Embryonic facial prominence (tissue), 1 donor: ENCODE results near the gene RUVBL2.
"Not testable (repeated sequence)": the region's sequence is repeated elsewhere in the genome, so short reads cannot be mapped to it uniquely, and the experiment has no call there.

ENCODE experiments used
- DNase-seq: peaks from one replicate; pipeline ENCODE4 v3.0.0-alpha.2; 2016; ENCODE audit errors: extremely low spot score

The RUVBL2 gene

DNA sequence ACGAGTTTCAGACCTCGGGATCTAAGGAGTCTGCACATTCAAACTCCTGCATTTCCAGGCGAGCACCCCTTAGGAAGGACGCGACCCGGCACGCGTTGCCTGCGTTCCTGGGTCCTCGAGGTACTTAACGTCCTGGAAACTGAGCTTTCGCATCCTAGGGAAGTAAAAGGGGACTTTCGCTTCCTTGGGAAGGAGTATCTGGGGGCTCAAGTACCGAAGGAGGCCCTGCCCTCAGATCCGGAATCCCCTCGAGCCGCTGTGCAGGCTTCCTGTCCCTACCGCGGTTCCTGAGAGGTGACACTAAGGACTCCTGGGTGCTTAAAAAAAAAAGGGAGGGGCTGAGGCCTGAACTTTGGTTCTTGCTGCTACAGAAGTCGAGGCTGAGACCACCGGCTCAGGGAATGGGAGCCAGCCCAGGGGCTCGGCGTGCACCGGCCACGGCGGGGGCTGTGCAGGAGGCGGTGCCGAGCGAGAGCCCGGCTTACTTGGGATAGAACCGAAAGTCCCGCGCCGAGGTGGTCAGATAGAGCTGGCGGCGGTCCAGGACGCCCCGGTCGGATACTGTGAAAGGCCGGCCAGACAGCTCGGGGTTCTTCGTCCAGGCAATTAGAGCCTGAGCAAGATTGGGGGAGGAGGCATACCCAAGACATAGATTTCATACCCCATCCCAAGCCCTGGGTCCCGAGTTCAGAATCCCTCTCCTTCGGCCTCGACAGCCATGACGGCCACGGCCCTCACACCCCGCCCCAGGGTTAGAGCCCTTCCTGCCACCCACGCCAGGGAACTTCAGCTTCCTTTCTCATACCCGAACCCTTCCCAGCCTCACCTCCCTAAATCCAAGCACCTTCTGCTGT lies 24.9 kb downstream of the RUVBL2 start:
- DNase-seq = not testable (repeated sequence)

DNA sequence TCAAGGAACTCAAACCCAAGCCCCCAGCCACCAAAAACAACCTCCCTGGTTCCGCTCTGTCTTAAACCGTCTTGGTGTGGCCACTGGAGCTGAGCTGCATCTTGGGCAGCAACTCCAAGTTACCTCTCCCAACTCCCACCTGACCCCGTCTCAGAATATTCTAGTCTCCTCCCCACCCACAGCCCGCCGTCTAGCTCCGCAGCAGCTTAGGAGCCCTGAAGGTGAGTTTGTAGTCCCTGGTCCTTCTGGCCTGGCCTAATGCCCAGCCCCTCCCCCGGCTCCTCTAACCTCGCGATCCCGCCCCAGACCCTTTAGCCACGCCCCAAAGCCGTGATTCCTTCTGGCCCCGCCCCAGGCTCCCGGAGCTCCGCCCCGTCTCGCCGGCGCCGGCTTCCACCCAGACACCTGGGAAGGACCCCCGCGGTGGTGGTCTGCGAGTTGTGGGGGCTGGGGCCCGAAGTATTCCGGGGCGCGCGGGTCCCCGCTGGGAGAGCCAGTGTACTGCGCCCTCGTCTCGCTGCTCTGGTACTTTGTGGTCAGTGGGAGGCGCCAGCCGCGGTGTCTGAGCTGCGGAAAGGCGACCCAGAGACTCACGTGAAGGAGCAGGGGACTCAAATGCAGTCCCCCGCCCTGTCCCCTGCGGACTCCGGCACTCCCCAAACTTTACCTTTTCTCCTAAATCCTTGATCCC lies 25.7 kb downstream of the RUVBL2 start:
- DNase-seq = no peak

DNA sequence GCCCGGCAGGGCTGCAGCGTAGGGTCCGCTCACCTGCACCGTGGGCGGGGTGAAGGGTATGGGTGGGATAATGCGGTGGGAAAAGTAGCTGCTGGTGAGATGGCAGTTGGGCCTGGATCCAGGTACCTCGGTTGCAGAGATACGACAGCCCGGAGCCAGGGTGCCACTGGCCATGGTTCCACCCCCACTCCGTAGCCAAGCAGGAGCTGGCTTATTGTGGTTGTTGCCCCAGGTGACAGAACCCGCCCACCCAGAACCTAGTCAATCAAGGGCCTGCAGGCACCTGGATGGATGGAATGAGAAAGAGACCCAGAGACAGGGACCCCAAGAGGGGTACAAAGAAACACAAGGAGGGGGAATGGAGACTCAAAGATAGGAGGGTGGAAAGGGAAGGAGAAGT lies 26.7 kb downstream of the RUVBL2 start:
- no peak for DNase-seq

DNA sequence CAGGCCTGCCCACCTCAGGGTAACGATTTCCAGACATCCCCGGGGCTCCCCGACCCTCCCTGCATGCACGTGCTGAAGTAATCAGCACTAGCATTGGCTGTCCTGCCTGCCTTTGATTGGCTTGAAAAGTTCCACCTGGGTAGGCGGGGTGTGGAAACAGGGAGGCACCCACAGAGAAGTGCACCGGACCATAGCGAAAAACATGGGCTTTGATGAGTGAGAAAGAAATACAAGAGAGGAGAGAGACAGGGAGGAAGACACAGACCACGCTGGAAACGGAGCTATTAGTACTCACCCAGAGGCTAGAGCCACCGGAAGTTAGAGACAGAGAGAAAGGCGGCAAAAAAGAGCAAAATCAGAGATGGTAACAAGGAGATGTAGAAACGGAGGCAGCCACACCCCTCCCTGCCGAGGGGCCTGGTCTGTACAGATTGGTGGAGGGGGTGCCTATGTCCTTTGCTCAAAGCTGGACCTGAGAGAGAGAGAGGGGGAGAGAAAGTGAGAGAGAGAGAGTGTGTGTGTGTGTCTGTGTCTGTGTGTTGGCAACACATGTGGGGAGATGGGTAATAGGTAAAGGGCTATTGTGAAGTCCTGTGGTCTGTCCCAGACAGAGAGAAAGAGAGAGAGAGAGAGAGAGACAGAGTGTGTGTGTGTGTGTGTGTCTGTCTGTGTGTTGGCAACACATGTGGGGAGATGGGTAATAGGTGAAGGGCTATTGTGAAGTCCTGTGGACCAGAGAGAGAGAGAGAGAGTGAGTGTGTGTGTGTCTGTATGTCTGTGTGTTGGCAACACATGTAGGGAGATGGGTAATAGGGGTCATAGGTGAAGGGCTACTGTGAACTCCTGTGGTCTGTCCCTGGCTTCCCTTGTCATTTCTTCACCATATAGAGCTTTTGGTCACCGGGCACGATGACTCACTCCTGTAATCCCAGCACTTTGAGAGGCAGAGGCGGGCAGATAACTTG lies 27.5 kb downstream of the RUVBL2 start:
- DNase-seq = no peak

DNA sequence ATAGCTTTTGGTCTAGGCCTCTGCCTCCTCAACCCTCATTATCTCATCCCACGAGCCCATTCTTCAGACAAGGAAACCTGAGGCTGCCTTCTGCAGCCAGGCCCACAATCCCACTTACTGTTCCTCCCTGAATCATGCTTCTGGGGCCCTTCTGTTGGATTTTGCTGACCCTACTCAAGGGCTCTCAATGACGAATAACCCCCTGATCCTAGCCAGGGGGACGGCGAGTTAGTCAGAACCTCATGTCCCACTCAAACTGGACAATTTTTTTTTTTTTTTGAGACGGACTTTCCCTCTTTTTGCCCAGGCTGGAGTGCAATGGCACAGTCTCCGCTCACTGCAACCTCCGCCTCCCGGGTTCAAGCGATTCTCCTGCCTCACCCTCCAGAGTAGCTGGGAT lies 28.4 kb downstream of the RUVBL2 start:
- DNase-seq = no peak

DNA sequence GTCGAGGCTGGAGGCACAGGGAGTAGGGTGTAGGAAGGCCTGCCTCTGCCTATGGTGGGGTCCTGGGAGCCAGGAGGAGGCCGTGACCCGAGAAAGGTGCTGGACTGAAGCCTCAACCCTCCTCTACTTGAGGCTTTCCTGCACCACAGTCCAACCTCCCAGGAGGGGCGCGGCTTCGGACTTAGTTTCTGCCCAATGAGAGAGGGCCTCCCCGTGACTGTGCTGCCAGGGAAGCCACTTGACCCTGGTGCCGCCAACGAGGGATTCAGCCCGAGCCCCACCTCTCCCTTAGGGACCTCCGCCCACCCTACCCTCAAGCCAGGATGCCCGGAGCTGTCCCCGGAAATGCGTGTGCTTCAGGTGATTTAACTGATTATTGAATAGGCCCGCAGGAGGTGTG lies 30.5 kb downstream of the RUVBL2 start, which contains the start of gene CGB3:
Gene CGB3 (minus strand): TSS at position 101 of the 400 bp plus-strand sequence. CDS start 362 bp downstream, outside the sequence.
- not testable (repeated sequence) for DNase-seq

DNA sequence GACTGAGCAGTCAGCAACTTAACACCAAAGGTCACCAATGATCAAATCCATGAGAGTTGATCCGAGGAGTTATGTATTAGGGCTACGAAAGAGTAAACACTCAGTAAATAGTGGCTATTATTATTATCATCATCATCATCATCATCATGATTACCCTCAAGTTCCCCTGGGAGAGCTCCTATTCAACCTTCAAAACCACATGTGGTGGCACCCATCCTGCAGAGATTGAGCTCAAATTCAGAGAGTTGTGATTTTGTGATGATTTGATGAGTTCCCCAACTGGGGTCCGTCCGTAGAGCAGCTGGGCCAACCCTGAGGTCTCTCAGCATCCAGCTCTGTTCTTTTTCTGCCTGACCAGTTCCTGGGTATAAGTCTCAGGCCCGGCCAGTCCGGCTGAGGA lies 31.4 kb downstream of the RUVBL2 start:
- not testable (repeated sequence) for DNase-seq

DNA sequence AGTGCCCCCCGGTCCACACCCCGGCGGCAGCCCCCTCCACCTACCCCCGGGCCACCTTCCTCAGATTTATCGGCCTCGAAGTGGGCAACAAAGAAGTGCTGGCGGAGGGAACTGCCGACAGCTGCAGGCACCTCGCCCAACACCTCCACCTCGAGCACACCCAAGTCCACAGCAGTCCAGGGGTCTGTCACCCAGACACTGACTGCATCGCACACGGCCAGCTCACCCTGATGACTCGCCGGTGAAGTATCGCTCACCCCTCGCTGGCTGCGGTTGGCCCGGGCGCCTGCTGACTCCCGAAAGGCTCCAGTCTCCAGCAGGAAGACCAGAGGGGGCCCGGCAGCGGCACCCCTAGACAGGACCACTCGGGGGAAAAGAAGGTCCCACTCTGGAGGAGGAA lies 31.9 kb downstream of the RUVBL2 start:
- DNase-seq = not testable (repeated sequence)

DNA sequence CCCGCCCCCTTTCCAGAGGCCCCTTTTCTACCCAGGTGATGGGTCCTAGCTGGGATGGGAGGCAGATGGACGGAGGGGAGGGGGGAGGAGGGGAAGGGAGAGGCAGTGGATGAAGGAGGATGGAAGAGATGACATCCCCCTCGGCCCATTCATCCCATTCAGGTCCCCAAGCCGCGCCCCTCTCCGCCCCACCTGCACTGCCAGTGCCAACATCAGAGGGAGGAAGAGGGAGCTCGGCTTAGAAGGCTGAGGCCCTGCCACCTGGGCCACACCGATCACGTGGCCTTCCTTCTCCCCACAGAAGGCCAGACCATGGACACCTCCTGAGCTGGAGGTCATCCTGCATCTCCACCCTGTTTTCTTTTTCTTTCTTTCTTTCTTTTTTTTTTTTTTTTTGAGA lies 35.0 kb downstream of the RUVBL2 start:
- not testable (repeated sequence) for DNase-seq

DNA sequence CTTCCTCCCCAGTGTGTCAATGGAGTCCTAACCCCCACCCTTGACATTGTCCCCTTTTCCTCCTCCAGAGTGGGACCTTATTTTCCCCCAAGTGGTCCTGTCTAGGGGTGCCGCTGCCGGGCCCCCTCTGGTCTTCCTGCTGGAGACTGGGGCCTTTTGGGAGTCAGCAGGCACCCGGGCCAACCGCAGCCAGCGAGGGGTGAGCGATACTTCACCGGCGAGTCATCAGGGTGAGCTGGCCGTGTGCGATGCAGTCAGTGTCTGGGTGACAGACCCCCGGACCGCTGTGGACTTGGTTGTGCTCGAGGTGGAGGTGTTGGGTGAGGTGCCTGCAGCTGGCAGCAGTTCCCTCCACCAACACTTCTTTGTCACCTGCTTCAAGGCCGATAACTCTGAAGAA lies 36.1 kb downstream of the RUVBL2 start:
- DNase-seq = not testable (repeated sequence)

DNA sequence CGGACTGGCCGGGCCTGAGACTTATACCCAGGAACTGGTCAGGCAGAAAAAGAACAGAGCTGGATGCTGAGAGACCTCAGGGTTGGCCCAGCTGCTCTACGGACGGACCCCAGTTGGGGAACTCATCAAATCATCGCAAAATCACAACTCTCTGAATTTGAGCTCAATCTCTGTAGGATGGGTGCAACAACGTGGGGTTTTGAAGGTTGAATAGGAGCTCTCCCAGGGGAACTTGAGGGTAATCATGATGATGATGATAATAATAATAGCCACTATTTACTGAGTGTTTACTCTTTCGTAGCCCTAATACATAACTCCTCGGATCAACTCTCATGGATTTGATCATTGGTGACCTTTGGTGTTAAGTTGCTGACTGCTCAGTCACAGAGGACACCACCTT lies 36.6 kb downstream of the RUVBL2 start:
- not testable (repeated sequence) for DNase-seq

DNA sequence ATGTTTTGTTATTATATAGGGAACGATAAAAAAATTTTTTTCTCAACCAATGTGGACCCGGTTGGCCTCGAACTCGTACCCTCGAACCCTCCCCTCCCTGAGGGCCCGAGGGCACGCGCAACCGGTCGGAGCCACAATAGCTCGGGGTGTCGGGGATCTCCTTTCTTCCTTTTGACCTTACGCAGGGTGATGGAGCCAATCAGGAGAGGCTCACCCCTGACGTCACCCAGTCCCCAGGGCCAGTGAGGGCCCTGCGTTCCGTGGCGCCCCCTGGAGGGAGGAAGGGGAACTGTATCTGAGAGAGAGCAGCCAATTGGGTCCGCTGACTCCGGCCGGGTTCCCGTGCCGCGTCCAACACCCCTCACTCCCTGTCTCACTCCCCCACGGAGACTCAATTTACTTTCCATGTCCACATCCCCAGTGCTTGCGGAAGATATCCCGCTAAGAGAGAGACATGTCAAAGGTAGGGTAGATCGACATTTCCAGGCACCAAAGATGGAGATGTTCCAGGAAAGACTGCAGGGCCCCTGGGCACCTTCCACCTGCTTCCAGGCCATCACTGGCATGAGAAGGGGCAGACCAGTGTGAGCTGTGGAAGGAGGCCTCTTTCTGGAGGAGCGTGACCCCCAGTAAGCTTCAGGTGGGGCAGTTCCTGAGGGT lies 38.1 kb downstream of the RUVBL2 start, which contains the start of gene CGB2:
Gene CGB2 (plus strand): TSS at position 249 of the 660 bp plus-strand sequence. CDS start 206 bp downstream, at position 455.
- DNase-seq = not testable (repeated sequence)

DNA sequence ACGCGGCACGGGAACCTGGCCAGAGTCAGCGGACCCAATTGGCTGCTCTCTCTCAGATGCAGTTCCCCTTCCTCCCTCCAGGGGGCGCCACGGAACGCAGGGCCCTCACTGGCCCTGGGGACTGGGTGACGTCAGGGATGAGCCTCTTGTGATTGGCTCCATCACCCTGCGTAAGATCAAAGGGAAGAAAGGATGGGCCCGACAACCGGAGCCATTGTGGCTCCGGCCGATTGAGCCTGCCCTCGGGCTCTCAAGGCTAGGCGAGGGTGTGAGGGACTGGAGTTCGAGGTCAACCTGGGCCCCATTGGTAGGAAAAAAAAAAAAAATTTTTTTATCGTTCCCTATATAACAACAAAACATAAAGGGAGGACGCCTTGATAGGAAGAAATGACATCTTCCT lies 43.1 kb downstream of the RUVBL2 start, which contains the start of gene CGB1:
Gene CGB1 (minus strand): TSS at position 81 of the 400 bp plus-strand sequence. CDS start 184 bp downstream, outside the sequence.
- DNase-seq = not testable (repeated sequence)

DNA sequence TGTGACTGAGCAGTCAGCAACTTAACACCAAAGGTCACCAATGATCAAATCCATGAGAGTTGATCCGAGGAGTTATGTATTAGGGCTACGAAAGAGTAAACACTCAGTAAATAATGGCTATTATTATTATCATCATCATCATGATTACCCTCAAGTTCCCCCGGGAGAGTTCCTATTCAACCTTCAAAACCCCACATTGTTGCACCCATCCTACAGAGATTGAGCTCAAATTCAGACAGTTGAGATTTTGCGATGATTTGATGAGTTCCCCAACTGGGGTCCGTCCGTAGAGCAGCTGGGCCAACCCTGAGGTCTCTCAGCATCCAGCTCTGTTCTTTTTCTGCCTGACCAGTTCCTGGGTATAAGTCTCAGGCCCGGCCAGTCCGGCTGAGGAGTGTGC lies 44.4 kb downstream of the RUVBL2 start:
- not testable (repeated sequence) for DNase-seq

DNA sequence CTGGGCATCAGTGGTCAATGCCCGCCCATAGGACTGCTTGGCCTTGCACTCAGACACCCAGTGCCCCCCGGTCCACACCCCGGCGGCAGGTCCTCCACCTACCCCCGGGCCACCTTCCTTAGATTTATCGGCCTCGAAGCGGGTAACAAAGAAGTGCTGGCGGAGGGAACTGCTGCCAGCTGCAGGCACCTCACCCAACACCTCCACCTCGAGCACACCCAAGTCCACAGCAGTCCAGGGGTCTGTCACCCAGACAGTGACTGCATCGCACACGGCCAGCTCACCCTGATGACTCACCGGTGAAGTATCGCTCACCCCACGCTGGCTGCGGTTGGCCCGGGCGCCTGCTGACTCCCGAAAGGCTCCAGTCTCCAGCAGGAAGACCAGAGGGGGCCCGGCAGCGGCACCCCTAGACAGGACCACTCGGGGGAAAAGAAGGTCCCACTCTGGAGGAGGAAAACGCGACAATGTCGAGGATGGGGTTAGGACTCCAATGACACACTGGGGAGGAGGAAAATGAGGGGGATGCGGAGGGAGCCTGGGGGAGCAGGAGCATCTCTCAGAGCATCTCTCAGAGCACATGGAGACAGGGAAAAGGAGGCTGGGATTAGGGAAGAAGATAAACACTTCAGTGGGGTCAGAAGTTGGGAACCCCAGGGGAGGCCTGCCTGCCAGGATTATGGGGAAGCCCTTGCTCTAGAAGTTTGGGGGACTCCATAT lies 45.0 kb downstream of the RUVBL2 start:
- DNase-seq = not testable (repeated sequence)

DNA sequence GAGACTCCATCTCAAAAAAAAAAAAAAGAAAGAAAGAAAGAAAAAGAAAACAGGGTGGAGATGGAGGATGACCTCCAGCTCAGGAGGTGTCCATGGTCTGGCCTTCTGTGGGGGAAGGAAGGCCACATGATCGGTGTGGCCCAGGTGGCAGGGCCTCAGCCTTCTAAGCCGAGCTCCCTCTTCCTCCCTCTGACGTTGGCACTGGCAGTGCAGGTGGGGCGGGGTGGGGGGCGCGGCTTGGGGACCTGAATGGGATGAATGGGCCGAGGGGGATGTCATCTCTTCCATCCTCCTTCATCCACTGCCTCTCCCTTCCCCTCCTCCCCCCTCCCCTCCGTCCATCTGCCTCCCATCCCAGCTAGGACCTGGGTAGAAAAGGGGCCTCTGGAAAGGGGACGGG lies 46.0 kb downstream of the RUVBL2 start:
- DNase-seq = not testable (repeated sequence)

DNA sequence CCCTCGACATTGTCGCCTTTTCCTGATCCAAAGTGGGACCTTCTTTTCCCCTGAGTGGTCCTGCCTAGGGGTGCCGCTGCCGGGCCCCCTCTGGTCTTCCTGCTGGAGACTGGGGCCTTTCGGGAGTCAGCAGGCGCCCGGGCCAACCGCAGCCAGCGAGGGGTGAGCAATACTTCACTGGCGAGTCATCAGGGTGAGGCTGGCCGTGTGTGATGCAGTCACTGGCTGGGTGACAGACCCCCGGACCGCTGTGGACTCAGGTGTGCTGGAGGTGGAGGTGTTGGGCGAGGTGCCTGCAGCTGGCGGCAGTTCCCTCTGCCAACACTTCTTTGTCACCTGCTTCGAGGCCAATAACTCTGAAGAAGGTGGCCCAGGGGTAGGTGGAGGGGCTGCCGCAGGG lies 48.5 kb downstream of the RUVBL2 start:
- no peak for DNase-seq

DNA sequence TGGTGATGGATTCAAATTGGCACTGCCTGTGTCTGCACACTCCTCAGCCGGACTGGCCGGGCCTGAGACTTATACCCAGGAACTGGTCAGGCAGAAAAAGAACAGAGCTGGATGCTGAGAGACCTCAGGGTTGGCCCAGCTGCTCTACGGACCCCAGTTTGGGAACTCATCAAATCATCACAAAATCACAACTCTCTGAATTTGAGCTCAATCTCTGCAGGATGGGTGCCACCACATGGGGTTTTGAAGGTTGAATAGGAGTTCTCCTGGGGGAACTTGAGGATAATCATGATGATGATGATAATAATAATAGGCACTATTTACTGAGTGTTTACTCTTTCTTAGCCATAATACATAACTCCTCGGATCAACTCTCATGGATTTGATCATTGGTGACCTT lies 49.0 kb downstream of the RUVBL2 start:
- not testable (repeated sequence) for DNase-seq

DNA sequence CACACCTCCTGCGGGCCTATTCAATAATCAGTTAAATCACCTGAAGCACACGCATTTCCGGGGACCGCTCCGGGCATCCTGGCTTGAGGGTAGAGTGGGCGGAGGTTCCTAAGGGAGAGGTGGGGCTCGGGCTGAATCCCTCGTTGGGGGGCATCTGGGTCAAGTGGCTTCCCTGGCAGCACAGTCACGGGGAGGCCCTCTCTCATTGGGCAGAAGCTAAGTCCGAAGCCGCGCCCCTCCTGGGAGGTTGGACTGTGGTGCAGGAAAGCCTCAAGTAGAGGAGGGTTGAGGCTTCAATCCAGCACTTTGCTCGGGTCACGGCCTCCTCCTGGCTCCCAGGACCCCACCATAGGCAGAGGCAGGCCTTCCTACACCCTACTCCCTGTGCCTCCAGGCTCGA lies 49.9 kb downstream of the RUVBL2 start, which contains the start of gene CGB5:
Gene CGB5 (plus strand): TSS at position 301 of the 400 bp plus-strand sequence. CDS start 362 bp downstream, outside the sequence.
- not testable (repeated sequence) for DNase-seq

DNA sequence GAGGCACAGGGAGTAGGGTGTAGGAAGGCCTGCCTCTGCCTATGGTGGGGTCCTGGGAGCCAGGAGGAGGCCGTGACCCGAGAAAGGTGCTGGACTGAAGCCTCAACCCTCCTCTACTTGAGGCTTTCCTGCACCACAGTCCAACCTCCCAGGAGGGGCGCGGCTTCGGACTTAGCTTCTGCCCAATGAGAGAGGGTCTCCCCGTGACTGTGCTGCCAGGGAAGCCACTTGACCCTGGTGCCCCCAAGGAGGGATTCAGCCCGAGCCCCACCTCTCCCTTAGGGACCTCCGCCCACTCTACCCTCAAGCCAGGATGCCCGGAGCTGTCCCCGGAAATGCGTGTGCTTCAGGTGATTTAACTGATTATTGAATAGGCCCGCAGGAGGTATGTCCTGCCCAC lies 55.3 kb downstream of the RUVBL2 start, which contains the start of gene CGB8:
Gene CGB8 (minus strand): TSS at position 101 of the 400 bp plus-strand sequence. CDS start 372 bp downstream, outside the sequence.
- DNase-seq = not testable (repeated sequence)
